Hepatic stellate cell (primary cell): ENCODE data around the gene CHP2.
A peak's percentile ranks its signal among the peaks of the same experiment; 100 is the strongest.
"Not testable (repeated sequence)": the region's sequence is repeated elsewhere in the genome, so short reads cannot be mapped to it uniquely, and the experiment has no call there.

Experiments used
- DNase-seq: peaks from one replicate; pipeline ENCODE4 v3.0.0; 2011; ENCODE audit warnings: low spot score

CHP2 gene

DNA sequence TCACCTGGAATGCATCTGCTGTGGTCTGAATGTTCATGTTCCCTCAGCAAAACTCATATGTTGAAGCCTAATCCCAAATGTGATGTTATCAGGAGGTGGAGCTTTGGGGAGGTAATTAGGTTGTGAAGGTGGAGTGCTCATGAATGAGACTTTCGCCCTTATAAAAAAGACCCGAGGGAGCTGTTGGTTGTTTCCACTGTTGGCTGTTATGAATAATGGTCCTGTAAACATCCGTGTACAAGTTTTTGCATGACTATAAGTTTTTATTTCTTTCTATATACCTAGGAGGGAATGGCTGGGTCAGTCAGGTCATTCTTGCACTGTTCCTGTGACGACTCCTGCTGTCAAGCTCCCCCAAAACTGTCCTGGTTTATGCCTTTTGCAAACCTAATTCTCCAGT lies 9.6 kb upstream of the CHP2 start:
- no peak for DNase-seq

DNA sequence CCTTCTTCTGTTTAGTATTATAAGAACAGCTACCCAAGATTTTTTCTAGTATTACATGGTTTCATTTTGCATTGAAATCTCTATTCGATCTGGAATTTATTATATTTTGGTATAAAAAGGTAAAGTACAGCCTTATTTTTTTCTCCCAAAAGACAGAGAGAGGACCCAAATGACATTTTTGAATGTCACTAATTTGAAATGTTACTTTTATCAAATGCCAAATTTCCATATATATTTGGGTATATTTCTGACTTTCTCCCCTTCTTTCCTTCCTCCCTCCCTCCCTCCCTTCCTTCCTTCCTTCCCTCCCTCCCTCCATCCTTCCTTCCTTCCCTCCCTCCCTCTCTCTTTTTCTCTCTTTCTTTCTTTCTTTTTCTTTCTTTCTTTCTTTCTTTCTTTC lies 6.2 kb upstream of the CHP2 start:
- no peak for DNase-seq

DNA sequence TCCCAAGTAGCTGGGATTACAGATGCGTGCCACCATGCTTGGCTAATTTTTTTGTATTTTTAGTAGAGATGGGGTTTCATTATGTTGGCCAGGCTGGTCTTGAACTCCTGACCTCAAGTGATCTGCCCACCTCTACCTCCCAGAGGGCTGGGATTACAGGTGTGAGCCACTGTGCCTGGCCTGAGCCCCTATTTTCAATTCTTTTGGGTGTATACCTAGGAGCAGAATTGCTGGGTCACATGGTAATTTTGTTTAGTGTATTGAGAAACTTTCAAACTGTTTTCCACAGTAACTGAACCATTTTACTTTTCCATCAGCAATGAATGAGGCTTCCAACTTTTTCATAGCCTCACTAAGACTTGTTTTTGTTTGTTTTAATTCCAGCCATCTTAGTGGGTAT lies 3.8 kb upstream of the CHP2 start:
- not testable (repeated sequence) for DNase-seq

DNA sequence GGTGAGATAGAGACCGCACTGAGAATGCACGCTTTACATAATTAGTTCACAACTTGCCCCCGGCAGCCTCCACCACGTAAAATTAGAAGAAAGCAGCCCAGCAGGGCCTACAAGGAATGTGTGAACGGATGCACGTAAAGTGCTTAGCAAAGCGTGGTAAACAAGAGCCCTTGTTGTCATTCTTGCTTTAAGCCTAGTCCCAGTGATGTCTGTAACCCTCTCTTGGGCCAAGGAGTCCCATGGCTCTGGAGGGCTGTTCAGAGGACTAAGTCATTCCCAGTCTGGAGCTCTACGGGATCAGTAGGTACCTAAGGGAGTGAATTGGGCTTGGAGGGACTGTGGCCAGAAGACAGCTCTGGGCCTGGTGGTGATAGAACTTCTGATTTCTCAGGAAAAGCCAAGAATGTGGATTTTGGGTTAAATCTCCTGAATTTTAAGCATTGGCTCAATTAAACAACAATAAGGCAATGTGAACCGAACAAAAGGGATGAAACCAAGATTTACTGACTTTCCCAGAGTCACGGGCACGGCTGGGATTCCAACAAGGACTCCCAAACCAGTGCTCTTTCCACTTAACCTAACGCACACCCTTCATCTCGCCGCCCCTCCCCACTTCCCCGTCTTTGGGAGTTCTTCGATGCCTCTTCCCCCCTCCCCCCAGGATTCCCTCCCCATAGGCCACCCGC lies 775 bp upstream of the CHP2 start:
- DNase-seq, result no peak

DNA sequence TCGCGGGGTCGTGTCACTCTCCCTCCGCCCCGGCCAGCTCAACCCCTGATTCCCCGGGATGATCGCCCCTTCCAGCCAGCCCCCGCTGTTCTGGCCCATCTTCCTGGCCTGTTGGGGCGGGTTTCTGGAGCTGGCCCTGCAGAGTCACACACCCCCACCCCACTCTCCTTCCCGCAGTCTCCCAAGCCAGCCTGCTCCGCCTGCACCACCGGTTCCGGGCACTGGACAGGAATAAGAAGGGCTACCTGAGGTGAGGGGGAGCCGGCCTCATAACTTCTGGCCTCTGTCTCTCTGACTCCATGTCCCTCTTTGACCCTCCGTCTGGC lies 621 bp downstream of the CHP2 start:
- no peak for DNase-seq

DNA sequence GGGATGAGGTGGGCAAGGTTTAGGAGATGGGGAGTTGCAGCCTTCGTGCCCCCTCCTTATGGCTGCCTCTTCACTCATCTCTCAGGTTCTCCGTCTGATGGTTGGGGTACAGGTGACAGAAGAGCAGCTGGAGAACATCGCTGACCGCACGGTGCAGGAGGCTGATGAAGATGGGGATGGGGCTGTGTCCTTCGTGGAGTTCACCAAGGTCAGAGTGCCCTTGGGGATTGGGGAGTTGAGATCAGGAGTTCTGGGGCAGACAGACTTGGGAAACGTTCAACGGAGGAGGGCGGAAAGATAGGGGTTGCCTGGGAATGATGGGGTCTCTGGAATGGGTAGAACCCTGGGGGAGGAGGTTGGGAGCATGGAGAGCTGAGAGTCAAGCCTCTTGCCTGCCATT lies 2.3 kb downstream of the CHP2 start:
- DNase-seq, result no peak

DNA sequence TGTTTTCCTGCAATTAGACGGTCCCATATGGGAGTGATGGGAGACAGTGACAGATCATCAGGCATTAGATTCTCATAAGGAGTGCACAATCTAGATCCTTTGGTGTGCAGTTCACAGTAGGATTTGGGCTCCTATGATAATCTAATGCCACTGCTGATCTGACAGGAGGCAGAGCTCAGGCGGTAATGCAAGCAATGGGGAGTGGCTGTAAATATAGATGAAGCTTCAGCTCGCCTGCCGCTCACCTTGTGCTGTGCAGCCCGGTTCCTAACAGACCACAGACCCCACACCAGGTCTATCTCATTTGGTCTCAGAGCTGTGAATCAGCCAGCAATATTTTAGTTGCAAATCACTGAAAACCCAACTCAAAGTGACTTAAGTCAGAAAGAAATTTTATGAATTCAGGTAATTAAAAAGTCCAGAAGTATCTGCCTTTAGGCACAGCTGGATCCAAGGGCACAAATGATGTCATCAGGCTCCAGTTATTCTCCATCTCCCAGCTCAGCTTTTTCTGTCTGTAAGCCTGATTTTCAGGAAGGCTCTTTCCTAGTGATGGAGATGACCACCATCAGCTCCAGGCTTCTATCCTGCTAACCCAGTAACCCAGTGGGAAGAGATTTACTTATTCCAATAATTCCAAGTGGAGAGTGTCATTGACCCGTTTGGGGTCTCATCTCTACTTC lies 3.3 kb downstream of the CHP2 start:
- no peak for DNase-seq

DNA sequence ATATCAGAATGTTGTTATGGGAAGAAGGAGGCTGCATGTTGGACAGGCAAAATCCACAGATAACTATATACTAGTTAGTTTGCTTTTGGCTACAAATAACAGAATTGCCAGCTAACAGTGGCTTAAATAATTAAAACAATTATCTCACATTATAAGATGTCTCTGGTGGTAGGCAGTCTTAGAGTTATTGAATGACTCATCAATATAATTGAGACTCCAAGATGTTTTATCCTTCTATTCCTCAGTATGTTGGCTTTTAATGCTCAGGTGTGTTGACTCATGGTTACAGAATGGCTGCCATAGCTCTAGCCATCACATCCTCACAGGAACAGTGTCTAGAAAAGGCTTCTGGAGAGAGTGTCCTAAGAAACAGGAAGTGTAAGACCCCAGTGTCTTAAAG lies 11.1 kb downstream of the CHP2 start:
- no peak for DNase-seq

DNA sequence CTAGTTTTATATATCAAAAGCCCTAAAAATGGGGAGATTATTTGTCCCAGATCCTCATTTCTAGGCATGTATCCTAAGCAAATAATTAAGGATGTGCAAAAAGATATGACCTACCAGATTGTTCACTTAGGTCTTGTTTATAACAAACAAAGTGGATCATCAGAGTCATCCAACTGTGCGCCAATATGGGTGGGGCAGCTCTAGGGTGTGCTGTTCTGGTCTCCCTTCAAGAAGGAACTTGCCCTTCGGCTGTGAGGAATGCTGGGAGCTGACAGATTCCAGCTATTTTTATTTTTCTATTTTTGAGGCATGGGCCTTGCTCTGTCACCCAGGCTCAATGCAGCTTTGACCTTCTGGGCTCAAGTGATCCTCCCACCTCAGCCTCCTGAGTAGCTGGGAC lies 13.8 kb downstream of the CHP2 start:
- DNase-seq, result no peak

DNA sequence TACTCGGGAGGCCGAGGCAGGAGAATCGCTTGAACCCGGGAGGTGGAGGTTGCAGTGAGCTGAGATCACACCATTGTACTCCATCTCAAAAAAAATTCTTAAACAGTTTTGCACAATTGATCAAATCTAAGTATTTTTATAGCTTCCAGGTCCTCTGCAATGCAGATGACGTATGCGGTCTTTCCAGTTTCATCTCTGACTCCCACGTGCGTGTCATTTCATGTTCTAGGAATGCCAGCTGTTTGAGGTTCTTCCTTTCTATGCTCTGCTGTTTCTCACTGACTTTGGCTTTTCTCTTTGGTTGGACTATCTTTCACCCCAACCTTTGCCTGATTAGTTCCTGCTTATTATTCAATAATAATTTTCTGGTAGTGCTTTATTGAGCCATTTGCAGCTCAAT lies 16.2 kb downstream of the CHP2 start:
- no peak for DNase-seq

DNA sequence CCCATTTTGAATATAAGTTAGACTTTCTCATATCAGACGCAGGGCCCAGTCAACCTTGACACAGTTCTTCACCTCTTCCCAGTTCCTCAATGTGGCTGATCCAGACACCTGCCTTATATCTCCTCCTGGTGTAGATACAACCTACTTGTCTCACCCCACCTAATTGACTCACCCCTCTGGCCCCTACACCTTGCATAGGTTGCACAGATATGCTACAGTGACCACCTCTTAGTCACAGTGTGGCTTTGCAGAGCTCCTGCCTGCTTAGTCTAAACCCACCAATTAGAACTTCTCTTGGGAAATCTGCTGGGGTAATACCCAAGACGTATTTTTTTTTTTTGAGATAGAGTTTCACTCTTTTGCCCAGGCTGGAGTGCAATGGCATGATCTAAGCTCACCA lies 16.8 kb downstream of the CHP2 start:
- DNase-seq, result no peak

DNA sequence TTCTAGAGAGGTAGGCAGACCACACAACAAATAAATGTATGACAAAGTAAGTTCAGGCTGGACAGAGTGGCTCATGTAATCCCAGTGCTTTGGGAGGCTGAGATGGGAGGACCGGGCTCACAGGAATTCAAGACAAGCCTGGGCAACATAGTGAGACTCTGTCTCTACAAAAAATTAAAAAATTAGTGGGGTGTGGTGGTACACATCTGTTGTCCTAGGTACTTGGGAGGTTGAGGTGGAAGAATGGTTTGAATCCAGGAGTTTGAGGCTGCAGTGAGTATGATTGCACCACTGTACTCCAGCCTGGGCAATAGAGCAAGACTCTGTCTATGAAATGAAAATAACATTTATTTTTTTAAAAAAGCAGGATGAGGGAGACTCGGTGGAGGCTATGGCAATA lies 18.5 kb downstream of the CHP2 start:
- no peak for DNase-seq

DNA sequence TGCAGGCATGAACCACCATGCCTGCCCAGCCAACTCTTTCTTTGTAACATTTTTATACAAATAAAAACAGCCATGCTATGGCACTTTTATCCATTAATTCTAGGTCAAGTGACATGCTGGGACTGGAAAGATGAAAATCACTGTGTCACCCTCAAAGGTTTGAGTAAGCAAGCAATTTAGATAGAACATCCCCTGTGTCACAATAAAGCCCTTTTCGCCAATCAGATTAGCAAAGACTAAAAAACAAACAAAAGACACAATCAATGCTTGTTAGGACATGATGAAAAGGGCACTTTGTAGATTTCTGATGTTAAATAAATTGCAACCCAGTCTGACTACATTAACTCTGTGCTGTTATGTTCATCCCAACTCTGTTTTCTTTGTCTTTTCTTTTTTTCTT lies 26.4 kb downstream of the CHP2 start:
- DNase-seq, result no peak

DNA sequence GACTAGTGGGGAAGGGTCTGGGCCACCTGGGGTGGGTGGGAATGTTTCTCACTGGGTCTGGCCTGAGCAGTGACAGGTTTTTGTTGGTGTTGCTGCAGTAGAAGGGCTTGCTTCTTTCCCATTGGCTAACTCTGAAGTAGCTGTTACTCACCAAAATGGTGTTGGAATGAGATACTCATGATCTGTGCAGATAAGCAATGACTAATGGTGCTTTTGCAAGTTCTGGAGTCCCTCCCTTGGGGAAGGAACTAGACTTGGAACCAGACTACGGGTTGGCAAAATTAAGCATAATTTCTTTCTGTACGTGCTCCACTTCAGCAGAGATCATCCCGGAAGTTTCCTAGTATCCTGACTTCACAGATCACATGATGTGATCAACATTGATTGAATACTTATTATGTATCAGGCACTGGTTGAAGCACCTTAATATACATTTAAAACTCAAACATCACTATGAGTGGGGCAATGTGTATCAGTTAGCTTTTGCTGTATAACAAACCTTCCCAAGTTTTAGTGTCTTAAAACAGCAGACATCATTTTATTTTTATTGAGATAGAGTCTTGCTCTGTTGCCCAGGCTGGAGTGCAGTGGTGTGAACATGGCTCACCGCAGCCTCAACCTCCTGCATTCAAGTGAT lies 30.1 kb downstream of the CHP2 start:
- DNase-seq, result no peak

DNA sequence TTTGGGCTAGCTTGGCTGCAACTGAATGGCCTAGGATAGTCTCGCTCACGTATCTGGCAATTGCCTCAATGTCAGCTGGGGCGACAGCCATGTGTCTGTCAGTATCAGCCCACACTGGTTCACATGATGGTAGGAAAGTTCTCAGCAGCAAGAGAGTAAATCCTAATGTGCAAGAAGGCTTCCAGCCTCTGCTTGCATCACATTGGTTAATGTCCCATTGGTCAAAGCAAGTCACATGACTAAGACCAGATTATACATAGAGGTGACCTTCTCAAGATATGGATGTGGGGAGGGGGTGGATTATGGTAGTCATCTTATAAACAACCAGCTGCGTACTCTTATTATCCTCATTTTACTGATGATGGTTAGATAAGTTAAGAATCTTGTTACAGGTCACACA lies 31.0 kb downstream of the CHP2 start:
- no peak for DNase-seq

DNA sequence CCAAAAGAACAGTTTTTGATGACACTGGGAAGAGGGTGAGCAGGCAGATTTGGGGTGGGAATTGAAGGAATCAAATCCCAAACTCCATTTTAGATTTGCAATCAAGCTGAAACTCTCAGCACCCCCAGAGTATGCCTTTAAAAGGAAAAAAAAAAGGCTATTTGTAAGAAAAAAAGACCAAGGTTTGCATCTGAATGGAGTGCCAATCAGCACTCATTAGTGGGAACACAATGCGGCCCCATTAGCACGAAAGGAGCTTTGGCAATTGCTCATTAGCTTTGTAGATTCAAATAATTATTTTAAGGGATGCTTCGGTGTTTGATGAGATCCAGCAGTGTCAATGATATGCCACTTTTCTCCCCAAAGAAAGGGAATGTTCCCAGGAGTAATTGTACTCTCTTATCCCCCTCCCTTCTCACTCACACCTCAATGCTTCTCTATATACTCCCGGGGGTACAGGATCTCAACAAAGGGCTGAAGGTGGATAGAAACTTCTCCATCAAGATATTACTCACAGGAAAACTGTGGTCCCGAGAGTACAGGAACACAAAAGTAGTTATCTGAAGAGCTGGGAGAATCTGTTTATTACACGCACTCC lies 32.2 kb downstream of the CHP2 start:
- DNase-seq, result no peak

DNA sequence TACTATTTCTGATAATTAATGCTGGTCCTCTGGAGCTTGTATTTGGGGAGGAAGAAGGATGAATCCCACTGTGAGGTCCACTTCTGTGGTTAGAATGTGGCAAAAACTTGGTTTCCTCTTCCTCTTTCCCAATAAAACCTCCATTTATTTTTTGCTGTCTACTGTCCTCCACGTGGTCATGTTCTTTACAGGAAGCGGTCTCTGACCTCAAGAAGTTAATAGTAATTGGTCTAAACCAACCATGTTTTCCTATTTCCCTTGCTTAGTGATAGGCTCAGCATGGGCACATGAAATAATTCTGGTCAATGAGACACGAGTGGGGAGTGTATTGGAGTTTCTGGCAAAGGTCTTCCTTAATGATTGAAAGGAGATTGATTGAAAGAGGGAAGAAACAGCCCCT lies 33.9 kb downstream of the CHP2 start:
- no peak for DNase-seq

DNA sequence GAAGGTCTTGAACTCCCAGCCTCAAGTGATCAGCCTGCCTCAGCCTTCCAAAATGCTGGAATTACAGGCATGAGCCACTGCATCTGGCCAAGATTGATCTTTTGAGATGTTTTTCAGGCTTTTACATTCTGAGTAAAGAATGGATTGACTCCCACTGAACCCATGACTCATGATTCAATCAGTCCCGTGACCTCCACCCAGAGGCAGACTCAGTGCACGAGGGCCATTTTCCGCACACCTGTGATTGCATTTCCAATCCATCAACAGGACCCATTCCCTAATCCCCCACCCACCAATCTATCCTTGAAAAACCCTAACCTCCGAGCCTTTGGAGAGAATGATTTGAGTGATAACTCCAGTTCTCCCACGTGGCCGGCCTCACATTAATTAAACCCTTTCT lies 40.6 kb downstream of the CHP2 start:
- no peak for DNase-seq

DNA sequence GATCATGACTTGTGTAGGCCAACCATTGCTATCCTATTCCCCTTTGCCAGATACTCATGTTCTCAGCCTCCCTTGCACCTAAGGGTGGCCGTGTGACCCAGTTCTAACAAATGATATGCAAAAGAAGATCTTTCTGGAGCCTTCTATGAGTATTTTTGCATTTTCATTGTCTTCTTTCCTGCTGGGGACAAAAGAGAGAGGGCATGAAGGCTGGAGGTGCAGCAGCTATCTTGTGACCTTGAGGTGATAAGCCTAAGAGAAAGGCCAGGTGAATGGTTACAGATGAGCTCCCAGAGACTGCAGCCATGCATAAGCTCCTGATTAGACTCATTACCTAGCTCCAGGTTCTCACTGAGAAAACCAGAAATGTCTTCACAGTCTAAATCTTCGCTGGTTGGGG lies 42.1 kb downstream of the CHP2 start:
- DNase-seq, result no peak

DNA sequence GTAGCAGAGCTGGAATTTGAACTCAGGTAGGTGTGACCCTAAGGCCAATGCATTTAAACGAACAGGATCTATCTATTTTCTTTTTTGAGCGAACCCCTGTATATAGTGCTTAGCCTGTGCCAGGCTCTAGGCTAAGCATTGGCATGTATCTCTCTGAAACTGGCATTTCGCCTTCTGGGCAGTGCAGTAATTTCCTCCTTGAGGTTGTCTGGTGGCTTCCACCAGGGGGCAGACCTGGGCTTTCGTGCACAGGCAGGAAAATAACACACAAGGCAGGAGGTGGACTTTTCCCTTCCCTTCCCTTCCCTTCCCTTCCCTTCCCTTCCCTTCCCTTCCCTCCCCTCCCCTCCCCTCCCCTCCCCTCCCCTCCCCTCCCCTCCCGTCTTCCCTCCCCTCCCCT lies 46.6 kb downstream of the CHP2 start:
- peak; percentile 56 for DNase-seq

DNA sequence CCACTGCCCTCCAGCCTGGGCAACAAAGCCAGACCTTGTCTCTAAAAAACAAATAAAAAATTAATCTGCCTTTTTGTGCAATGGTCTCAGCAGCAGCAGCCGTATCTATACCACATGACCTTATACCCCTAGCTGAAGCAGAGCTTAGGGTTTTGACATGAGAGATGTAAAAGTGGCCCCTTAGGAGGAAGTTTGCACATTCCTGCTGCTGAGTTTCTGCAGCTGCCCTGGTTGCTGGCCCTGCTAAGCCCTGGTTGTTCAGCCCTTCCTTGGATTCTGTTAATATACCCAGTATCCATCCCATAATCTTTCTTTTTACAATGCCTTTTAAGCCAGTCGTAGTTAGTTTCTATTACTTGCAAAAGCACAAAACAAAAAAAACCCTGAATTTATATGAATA lies 48.0 kb downstream of the CHP2 start:
- DNase-seq, result no peak

DNA sequence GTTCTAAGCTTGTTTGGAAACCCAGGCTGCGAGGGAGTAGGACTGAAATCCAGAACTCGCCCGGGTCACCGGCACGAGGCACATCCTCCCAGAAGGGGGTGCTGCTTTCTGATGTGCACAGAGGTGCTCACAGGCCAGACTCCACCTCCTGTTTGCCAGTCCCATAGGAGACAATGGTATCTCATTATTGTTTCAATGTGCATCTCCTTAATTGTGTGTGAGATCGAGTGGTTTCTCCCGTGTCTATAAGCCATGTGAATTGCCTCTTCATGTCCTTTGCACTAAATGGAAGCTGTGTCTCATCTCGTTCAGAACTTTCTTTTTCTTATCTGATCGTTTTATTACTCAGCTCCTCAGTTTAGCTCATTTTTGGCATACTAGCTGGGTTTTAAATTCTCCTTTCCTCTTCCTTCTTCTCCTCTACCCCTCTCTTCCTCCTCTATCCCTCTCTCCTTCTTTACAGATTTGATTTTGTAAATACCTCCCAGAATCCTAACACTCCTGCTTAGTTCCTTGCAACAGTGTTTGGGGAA lies 48.8 kb downstream of the CHP2 start:
- peak; percentile 11 for DNase-seq

DNA sequence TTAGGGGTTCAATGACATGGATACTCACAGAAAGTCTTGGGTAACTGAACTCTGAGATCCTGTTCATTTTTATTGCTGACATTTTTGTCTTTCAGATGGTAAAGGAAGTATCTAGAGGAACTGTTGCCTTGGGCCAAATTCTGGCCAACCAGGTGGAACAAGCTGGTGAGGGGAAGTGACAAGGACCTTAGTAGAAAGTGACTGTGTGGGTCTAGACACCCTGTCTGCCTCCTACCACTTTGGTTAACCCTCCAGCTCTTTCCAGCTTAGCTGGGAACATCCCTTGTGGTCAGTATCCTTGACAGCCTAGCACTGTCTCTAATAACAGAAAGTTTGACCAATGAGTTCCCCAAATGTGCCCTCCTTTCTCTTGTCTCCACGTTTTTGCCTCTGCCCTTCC lies 52.2 kb downstream of the CHP2 start:
- no peak for DNase-seq
